NCI-H1092 (cell line): ENCODE results near the gene CMIP.

ENCODE experiments used
- DNase-seq: peaks from one replicate; lab custom pipeline; 2025; lab: John Stamatoyannopoulos, UW

CMIP gene

DNA sequence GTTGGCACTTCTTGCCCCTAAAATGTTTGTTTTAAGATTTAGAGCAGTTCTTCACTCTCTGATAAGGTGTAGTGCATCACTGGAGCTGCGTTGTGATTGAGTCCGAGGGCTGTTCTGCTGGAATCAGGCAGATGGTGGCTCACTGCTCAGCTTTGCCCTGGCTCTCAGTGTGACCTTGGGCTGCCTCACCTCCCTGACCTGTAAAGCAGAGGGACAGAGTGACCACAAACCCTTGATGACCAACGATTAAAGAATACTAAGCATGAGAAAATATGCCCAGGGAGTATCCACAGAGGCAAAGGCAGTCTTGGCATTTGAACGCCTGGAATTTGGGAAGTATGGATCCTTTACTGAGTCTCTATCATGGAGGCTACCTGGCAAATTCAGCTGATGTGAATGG lies 18.1 kb downstream of the CMIP start:
- DNase-seq = no peak

DNA sequence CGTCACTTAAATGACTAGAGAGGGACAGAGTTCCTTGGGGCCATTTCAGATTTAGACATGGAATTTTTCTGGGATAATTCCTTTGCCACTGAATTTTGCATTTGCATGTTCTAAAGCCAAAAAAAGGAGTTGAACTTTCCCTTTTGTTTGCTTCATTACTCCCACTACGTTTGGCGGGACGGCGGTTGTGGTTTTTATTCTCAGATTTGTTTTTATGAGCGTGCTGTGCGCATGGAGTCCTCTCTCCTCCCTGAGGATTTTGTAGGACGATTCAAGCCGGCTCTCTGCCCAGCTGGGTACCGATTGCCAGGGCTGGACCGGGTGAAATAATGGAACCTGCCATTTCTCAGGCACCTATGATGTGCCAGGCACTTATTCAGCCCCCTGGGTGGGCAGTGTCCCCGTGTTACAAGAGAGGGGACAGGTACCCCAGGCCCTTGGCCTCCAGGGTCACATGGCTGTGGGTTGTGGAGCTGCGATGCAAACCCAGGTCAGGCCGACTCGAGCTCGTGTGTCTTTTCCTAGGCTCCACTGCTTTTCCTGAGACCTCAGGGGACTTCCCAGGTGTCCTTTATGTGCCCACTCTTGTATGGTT lies 18.8 kb downstream of the CMIP start:
- DNase-seq = no peak

DNA sequence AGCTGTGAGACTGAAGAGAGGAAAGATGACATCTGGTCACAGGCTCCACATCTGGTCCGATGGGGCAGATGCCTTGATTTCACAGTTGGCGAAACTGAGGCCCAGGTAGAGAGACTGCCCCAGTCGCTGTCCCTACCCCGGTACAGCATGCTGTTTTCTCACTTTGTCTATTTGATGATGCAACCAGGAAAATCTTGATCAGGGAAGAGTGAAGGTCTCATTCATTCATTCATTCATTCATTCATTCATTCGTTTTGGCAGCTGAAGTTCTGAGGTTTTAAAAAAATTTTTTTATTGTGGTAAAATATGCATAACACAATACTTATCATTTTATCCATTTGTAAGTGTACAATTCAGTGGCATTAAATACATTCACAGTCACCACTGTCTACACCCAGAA lies 19.7 kb downstream of the CMIP start:
- no peak for DNase-seq

DNA sequence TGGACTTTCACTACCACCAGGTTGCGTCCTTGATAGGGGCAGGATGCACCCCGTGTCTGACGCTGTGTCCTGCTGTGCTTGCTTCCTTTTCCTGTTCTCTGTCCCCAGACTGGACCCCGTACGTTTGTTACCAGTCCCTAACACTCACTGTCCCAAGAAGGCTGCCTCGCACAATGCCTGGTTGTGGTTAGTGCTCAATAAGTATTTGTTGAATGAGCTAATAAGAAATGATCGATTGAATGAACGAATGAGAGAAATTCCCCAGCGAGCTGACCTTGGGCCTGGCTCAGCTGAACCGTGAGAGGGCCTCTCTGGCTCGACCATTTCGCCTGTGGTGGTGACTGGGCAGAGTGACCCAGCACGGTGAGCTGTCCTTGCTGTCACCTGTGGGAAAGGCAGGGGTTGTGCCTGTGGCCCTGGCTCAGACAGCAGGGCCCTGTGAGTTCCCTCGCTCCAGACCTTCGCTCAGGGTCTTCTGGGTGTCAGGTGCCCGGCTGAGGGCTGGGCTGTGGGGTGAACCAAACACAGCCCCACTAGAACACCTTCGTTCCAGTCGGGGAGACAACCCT lies 20.9 kb downstream of the CMIP start:
- DNase-seq = no peak

DNA sequence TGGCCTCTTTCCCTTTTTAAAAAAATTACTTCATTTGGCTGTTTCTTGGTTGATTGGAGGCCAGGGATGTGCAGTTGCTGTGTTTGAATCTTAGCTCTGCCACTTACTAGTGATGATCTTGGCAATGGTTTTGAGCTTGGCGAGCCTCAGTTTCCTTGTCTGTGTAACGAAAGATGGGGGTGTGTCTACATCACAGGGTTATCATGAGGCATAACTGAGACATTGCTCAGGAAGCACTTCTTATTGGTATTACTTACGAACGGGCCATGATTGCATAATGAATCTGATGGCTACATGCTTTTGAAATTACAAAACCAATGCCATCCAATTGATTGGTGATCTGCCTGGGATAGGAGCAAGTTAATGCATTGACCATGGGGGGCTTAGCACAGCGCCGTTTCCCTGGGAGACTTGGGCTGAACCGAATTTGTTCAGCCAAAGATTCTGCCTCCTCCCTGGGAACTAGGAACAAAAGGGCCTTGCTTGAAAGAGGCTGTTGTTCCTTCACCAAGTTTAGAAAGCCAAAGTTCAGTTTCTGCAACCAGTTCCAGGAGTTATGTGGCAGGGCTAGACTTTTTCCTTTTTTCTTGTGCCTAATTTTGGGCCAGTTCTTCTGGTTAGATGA lies 21.9 kb downstream of the CMIP start:
- no peak for DNase-seq

DNA sequence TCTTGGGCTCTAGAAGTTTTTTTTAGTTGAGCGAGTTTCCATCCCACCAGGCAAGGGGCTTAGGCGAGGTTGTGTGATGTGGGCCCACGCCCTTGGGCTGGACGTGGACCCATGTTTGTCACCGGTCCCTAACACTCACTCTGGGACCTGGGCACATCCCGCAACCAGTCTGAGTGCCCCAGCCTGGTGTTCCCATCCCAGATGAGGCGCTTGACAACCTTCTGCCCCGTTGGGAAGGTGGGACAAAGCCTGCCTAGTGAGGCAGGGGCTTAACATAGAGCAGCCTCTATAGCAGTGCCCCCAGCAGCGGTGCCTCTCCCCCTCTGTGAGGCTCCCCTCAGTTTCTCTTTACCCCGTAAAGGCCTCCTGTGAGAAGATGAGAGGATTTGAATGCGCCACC lies 22.5 kb downstream of the CMIP start:
- DNase-seq = no peak

DNA sequence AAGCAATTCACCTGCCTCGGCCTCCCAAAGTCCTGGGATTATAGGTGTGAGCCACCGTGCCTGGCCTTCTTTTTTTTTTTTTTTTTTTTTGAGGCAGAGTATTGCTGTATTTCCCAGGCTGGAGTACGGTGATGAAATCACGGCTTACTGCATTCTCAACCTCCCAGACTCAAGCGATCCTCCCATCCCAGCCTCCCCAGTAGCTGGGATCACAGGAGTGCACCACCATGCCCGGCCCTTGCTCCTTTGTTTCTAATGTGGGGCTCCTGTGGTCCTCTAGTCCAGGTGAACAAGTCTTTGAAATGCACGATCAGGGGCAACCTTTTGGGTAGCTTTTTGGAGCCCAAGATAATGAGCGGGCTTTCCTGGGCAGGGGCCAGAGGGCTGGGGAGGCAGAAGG lies 23.2 kb downstream of the CMIP start:
- DNase-seq = no peak

DNA sequence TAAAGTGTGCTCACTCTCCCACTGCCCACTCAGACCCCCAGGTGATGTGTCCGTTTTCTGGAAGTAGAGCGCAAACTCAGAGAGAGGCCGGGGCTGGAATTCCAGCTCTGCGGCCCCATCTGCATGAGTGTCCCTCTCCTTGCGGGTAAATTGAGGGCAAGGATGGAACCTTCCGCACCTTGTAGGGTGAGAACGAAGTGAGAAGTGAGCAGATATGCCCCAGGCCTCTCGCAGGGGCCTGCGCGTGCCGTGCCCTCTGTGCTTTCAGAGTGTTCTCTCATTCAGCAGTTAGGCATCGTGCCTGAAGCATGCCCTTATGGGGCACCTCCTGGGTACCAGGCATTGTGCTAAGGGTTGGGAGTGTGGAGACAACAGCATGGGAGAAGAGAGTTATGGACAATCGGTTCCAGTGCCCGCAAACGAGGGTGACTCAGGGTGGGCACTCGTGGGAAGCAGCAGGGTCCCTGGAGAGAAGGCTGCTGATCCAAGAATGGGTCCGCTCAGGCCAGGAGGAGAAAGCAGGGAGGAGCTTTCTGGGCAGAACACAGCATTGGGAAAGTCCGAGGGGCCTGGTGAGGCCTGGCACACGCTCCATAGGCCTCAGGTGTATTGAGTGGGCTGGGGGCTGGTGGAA lies 23.8 kb downstream of the CMIP start:
- no peak for DNase-seq

DNA sequence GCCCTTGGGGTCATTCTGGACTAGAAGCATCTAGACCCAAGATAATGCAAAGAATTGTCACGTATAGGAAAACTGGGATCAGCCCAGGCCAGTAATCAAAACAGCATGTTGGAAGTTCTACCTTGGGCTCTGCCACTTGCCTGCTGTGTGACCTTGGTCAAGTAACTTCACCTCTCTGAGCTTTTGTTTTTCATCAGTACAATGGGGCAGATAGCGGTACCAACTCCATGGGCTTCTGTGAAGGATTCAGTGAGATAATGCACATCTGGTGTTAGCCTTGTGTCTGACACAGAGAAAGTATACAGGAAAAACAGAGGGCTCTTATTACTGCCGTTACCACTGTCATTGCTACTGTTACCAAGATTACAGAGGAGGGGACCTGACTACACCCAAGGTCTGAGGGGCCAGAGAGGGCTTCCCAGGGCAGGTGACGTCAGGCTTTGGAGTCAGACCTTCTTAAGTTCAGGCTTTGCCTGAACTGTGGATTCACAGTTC lies 24.6 kb downstream of the CMIP start:
- no peak for DNase-seq

DNA sequence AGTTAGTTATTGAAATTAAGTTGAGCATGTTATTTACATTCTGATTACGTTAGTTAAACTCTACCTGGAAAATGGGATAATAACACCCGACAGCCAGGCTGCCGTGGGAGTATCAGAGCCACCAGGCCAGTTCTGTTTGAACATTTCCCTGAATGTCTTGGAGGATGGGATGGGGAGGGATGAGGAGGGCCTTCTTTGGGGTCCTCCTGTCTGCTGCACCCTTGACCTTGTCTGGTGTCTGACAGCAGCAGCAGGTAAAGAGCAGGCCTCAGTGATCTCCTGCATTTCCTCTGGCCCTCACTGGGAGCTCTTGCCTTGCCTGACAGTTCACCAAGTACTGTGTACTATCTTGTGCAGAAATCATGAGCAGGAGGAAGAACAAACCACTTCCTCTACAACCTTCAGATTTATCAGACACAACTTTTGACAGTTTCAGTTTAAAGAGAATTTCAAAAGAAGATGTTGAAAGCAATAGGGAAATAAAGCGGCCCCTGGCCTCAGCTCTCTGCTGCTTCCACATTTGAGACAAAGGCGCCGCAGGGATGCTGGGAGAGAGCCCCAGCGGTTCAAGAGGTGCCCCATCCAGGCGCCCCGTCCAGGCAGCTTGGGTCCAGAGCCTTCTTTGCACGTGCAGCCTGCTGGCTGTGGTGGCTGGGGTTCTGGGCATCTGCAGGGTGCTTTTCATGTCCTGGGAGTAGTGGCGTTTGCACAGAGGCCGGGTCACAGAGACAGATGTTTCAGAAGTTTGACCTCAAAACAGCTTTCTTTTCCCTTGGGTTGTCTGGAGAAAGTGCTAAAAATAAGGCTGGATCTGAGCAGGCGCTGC lies 25.3 kb downstream of the CMIP start:
- DNase-seq = no peak

DNA sequence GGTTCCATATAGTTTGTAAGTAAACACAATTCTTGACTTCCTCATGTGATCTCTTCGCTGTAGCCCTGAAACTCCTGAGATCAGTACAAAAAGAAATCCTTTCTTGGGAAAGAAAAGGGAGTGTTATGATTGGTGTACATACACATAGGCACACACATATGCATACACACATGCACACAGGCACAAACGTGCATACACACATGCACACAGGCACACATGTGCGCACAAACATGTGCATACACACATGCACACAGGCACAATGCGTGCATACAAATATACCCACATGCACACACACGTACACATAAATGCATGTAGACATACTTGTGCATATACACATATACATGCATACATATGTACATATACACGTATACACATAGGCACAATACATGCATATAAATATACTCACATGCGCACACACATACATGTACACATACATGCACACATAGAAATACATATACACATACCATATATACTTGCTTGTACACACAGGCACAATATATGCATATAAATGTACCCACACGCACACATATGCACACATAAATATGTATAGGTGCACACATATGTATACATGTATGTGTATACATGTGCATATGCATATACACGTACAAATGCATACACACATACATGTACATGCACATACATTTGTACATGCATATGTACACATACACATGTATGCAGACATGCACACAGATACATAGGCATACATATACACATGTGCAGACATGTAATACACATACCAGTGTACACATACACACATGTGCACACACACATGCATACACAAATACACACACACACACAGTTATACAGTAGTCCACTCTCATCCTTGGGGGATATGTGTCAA lies 26.4 kb downstream of the CMIP start:
- no peak for DNase-seq

DNA sequence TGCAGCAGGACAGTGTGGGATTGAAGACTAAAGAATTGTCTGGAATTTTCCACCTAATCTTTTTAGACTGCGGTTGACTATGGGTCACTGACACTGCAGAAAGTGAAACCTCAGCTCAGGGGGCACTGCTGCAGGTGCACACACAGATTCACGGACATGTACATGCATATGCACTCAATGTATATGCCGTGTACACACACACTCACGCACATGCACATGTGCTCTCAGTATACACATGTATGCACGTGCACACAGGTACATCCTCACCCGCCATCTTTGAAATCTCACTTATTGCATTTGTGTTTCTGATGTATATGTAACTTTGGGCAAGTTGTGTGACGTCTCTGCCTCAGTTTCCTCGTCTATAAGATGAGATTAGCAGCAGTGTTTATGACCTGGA lies 27.3 kb downstream of the CMIP start:
- no peak for DNase-seq

DNA sequence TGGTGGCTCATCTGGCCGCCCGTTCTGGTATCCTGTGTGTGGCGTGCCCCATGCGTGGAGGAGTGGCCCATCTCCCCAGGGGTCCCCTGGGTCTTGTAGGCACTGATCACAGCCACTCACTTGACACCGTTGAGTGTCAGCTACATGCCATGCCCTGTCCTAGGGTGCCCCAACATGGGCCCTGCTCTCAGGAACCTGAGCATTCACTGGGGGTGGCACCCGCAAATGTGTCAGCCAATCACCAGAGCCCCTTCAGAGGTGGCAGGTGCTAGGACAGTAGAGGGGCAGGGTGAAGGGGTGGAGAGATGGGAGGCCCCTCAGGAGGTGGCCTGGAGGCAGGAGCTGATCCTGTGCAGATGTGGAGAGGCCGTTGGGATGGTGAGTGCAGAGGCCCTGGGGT lies 27.8 kb downstream of the CMIP start:
- DNase-seq = no peak

DNA sequence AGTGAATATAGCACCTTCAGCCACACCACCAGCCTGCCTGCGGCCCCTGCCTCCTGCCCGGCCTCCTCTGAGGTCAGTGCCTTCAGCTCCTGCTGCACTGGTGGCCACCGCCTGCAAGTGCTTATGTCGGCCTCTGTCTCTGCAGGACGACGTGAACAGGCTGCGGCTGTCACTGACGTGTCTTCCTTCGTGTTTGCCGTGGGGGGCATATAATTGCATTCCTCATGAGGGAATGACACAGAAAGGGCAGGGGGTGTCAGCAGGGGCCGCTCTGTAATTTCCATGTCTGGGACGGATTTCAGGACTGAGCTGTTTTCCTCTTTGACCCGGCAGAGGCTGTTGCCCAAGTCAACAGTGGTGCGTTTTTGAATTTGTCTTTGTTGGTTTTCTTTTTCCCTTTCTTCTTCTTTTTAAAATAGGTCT lies 28.5 kb downstream of the CMIP start:
- no peak for DNase-seq

DNA sequence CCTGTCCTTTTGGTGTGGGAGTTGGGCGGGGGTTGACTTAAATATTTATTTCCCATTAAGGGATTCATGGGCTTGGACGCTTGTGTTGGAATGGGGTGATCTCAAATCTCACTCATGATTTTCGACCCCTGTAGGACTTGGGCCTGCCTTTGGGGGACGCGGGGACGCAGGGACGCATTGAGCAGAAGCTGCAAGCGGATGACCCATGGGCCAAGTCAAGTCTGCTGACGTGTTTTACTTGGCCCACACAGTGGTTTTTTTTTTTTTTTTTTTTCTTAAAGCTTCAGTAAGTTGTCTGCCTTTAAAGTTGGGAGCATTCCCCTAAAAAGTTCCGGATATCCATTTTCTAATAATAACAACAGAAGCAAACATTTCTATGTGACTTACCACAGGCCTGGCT lies 28.9 kb downstream of the CMIP start:
- DNase-seq = no peak

DNA sequence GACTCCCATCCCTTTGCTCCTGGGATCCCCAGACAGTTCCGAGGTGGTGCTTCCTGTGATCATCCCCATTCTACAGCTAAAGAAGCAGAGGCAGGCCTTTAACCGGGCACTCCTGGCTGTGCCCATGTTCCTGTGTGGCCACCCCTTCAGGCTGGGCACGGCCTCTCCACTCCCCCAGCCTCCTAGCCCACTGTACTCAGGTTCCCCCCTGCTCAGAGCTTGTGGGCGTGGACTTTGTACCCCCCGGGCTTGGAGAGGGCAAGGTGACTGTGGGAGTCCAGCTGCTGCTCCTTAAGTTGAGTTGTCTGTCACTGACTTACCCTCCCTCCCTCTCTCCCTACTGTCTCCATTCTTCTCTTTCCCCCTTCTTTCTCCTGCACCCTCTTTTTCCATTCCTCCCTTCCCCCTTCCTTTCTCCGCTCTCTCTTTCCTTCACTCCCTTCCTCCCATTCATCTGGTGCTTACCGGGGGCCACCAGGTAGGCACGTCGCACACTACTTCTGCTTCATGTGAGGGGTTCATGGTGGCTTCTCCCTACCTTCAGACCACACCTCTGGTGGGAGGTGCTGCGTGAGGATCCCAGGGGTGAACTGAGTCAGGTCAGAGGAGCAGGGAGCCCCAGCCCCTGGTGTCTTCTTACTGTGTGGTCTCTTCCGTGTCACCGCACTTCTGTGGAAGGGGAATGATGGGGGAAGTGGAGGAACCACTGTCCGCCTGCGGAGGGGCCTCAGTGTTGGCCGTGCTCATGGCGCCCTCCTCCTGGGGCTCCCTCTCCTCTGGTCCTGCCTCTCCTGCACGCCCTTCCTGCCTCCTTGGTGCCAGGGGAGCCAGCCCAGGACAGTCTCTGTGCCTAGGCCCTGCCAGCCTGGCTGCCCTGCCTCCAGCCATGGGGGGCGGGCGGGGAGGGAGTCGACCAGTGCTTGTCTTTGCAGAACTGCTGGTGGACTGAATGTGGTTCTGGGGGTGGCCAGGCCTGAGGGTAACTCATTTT lies 29.7 kb downstream of the CMIP start:
- no peak for DNase-seq

DNA sequence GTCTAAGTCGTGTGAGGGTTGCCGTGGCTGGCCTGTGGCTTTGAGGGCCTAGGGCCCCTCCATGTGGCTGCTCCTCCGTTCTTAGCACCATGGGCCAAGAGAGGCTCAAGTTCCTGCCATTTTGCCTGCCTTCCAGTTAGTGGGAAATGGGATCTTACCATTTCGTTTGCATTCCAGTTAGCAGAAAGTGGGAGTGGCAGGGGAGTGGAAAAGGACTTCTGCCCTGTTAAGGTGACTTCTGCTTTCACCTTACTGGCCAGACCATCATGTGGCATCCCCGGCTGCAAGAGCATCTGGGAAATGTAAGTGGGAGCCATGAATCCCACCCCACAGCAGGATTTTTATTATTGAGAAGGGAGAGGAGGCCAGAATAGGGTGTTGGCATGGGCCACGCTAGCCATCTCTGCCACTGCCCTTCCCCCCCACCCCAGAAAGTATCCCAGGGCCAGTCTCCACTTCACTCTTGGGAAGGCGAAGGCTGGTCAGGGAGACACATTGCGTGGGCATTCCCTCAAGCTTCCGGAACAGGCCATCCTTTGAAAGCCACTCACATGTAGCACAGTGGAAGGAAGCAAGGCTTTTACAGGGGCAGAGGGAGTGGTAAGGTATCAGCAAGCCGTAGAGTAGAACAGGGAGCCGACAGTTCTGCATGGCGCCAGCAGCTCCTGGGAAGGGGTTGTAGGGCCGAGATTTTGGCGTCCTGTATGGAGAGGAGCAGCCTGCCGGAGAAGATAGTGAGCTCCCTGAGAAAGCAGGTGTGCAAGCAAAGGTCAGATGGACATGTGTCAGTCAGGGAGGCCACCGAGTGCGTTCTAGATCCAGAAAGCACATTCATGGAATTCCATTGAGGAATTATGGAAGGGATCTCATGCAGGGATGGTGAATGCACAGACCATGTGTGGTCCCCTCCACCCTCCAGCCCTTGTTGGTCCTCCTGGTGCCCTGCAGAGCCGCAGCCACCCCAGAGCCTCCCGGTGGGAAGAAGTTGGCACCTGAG lies 33.4 kb downstream of the CMIP start:
- no peak for DNase-seq

DNA sequence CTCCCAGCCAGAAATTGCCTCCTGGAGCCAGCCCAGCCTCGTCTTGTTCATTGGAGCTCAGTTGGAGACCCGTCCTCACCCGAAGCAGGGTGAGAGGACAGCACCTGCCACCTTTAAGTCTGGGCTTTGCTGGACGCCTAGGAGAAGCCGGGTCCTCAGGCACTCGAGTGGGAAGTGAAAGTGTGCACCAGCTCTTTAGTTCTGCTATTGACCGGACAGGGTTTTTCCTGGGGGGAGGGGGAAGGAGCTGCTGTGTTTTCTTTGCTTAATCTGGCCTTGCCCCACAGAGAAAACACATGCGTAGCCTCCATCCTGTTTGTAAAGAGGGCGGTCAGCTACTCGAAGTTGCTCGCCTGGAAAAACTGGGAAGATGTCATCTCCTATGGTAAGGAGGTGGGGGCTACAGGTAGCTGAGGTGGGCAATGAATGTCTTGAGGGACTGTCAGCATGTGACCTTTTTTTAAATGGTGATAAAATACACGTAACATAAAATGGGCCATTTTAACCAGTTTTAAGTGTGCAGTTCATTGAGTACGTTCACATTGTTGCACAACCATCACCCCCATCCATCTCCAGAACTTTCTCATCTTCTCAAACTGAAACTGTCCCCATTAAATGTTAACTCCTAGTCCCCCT lies 34.4 kb downstream of the CMIP start:
- DNase-seq = no peak
